HG03521 (cell line): ENCODE data around the gene OSBPL1A.
A peak's percentile ranks its signal among the peaks of the same experiment; 100 is the strongest.

Source experiments
- ATAC-seq: cut with Tn5 transposase; IDR thresholded peaks from one replicate; pipeline ENCODE4 v1.9.1; 2021; ENCODE audit warnings: mild to moderate bottlenecking, moderate library complexity; ENCODE audit not compliant: unreplicated experiment

The OSBPL1A gene

GRCh38 chr18:24138409-24138788, 259.2 kb downstream of the OSBPL1A start:
- no peak for ATAC-seq

- no peak for ATAC-seq
Measured at GRCh38 chr18:24136967-24137373, 260.7 kb downstream of the OSBPL1A start.

GRCh38 chr18:24130494-24130893, 267.1 kb downstream of the OSBPL1A start:
- ATAC-seq, result no peak

GRCh38 chr18:24128700-24129099, 268.9 kb downstream of the OSBPL1A start:
- no peak for ATAC-seq

GRCh38 chr18:24127735-24128134, 269.9 kb downstream of the OSBPL1A start:
- no peak for ATAC-seq

- no peak for ATAC-seq
Measured at GRCh38 chr18:24126155-24126961, 271.3 kb downstream of the OSBPL1A start.

GRCh38 chr18:24121625-24122024, 276.0 kb downstream of the OSBPL1A start:
- no peak for ATAC-seq

- no peak for ATAC-seq
Measured at GRCh38 chr18:24120676-24121075, 276.9 kb downstream of the OSBPL1A start.

- ATAC-seq, result peak; percentile 65
Measured at GRCh38 chr18:24118750-24119577, 278.7 kb downstream of the OSBPL1A start.

GRCh38 chr18:24115628-24116027, 282.0 kb downstream of the OSBPL1A start:
- ATAC-seq, result no peak

- ATAC-seq, result no peak
Measured at GRCh38 chr18:24114924-24115549, 282.6 kb downstream of the OSBPL1A start.

- no peak for ATAC-seq
Measured at GRCh38 chr18:24112874-24113615, 284.6 kb downstream of the OSBPL1A start.

GRCh38 chr18:24112464-24112863, 285.2 kb downstream of the OSBPL1A start:
- no peak for ATAC-seq
